IMR-90 (cell line): ENCODE results near the gene HYPK. TPM values are rescaled to one million over a fixed set of nuclear protein-coding genes. Genes with fewer than 3 reads are reported as not detected.

Experiments
- ATAC-seq: fragments of 200-7000 bp; cut with Tn5 transposase; 2 replicates; pipeline ENCODE4 v1.9.1; 2020; ENCODE audit warnings: low read depth, mild to moderate bottlenecking, moderate library complexity
- BruUV-seq: library from RNA; stranded (reverse); fragments of 400-500 nt; replicated peaks from 2 replicates; lab custom pipeline; 2021; lab: Mats Ljungman, UMichigan
- CTCF ChIA-PET: fragments of 300-600 bp; formaldehyde crosslinking; extraction: SDS; loops from one replicate; lab custom pipeline; 2021; ENCODE audit warnings: antibody characterized with exemption; lab: Yijun Ruan, JAX
- POLR2A ChIA-PET: fragments of 300-600 bp; sonication (Branson Sonifier 250); formaldehyde crosslinking; loops from one replicate; lab custom pipeline; 2022; ENCODE audit warnings: antibody characterized with exemption; ENCODE audit not compliant: unreplicated experiment; lab: Charles Lee
- DNase-seq: peaks from one replicate; pipeline ENCODE4 v3.0.0; 2013
- H2AFZ ChIP-seq: replicated peaks from 2 replicates; pipeline ENCODE3; 2013; ENCODE audit warnings: low read length, mild to moderate bottlenecking; ENCODE audit not compliant: poor library complexity
- H2AK5ac ChIP-seq: 2 replicates; pipeline ENCODE4 v1.6.1; 2013; ENCODE audit warnings: low read depth, low read length, inconsistent platforms
- H2AK9ac ChIP-seq: replicated peaks from 2 replicates; pipeline ENCODE3; 2013; ENCODE audit warnings: mild to moderate bottlenecking, low read depth, low read length, moderate library complexity; ENCODE audit not compliant: poor library complexity
- H2BK120ac ChIP-seq: 2 replicates; pipeline ENCODE4 v1.6.1; 2013; ENCODE audit warnings: low read depth, low read length, inconsistent platforms
- H2BK15ac ChIP-seq: 3 replicates; pipeline ENCODE4 v1.6.1; 2013; ENCODE audit warnings: low read depth, low read length, inconsistent platforms
- H2BK20ac ChIP-seq: 2 replicates; pipeline ENCODE4 v1.6.1; 2013; ENCODE audit warnings: low read depth, mild to moderate bottlenecking, inconsistent platforms, low read length, moderate library complexity
- H2BK5ac ChIP-seq: 2 replicates; pipeline ENCODE4 v1.6.1; 2013; ENCODE audit warnings: mild to moderate bottlenecking, low read depth, low read length, inconsistent platforms; ENCODE audit not compliant: poor library complexity, severe bottlenecking
- H3K14ac ChIP-seq: replicated peaks from 2 replicates; pipeline ENCODE4 v1.6.1; 2013; ENCODE audit warnings: low read depth, low read length, inconsistent platforms
- H3K18ac ChIP-seq: 2 replicates; pipeline ENCODE4 v1.6.1; 2013; ENCODE audit warnings: low read depth, low read length, control low read depth
- H3K23ac ChIP-seq: 2 replicates; pipeline ENCODE4 v1.6.1; 2013; ENCODE audit warnings: low read depth, low read length, inconsistent platforms
- H3K27ac ChIP-seq: 2 replicates; pipeline ENCODE4 v1.5.1; 2013; ENCODE audit warnings: mild to moderate bottlenecking, control low read depth, low read length; ENCODE audit not compliant: insufficient read depth
- H3K27me3 ChIP-seq: 2 replicates; pipeline ENCODE4 v1.6.1; 2013; ENCODE audit warnings: low read length; ENCODE audit not compliant: control insufficient read depth, insufficient read depth
- H3K36me3 ChIP-seq: 2 replicates; pipeline ENCODE4 v1.6.1; 2013; ENCODE audit warnings: low read length, mixed read lengths; ENCODE audit not compliant: control insufficient read depth, insufficient read depth
- H3K4ac ChIP-seq: 2 replicates; pipeline ENCODE4 v1.6.1; 2013; ENCODE audit warnings: low read depth, low read length, inconsistent platforms
- H3K4me1 ChIP-seq: 2 replicates; pipeline ENCODE4 v1.6.1; 2013; ENCODE audit warnings: low read length, mixed read lengths; ENCODE audit not compliant: control insufficient read depth, insufficient read depth
- H3K4me2 ChIP-seq: 2 replicates; pipeline ENCODE4 v1.6.1; 2013; ENCODE audit warnings: low read depth, mild to moderate bottlenecking, control low read depth, low read length, moderate library complexity
- H3K4me3 ChIP-seq: 2 replicates; pipeline ENCODE4 v1.5.1; 2013; ENCODE audit warnings: low read depth, mild to moderate bottlenecking, control low read depth, low read length, moderate library complexity; ENCODE audit not compliant: insufficient read depth
- H3K56ac ChIP-seq: 2 replicates; pipeline ENCODE4 v1.6.1; 2013; ENCODE audit warnings: low read length, inconsistent platforms; ENCODE audit not compliant: insufficient read depth; ENCODE audit errors: extremely low read depth
- H3K79me1 ChIP-seq, 2 experiments: 2 replicates each; pipeline ENCODE4 v1.6.1; 2013; ENCODE audit warnings: low read length in 2 of 2, inconsistent platforms in 1 of 2, low read depth in 1 of 2
- H3K9ac ChIP-seq: 2 replicates; pipeline ENCODE4 v1.6.1; 2013; ENCODE audit warnings: low read depth, low read length, control low read depth
- H3K9me1 ChIP-seq: 2 replicates; pipeline ENCODE4 v1.6.1; 2013; ENCODE audit warnings: low read length, inconsistent platforms; ENCODE audit not compliant: insufficient read depth
- H3K9me3 ChIP-seq: 2 replicates; pipeline ENCODE4 v1.6.1; 2013; ENCODE audit warnings: low read length; ENCODE audit not compliant: control insufficient read depth, insufficient read depth
- H4K20me1 ChIP-seq: 2 replicates; pipeline ENCODE4 v1.6.1; 2013; ENCODE audit warnings: low read length, inconsistent platforms; ENCODE audit not compliant: insufficient read depth
- H4K5ac ChIP-seq: 2 replicates; pipeline ENCODE4 v1.6.1; 2013; ENCODE audit warnings: mild to moderate bottlenecking, low read depth, low read length, control low read depth
- H4K8ac ChIP-seq, 2 experiments: 2 replicates each; pipeline ENCODE4 v1.6.1; 2013; ENCODE audit warnings: low read depth in 2 of 2, low read length in 2 of 2, control low read depth in 1 of 2, inconsistent platforms in 1 of 2
- H4K91ac ChIP-seq: 2 replicates; pipeline ENCODE4 v1.6.1; 2013; ENCODE audit warnings: low read depth, low read length, inconsistent platforms; ENCODE audit not compliant: insufficient read depth
- BHLHE40 ChIP-seq: fragments of 150-350 bp; IDR thresholded peaks from 2 replicates; pipeline ENCODE4 v1.6.1; 2016; ENCODE audit warnings: mild to moderate bottlenecking, low read depth, low read length
- CEBPB ChIP-seq: IDR thresholded peaks from 2 replicates; pipeline ENCODE4 v1.6.1; 2012; ENCODE audit warnings: low read depth, low read length, improper control_type of control experiment
- CHD1 ChIP-seq: IDR thresholded peaks from 2 replicates; pipeline ENCODE4 v1.6.1; 2012; ENCODE audit warnings: low read depth, low read length, improper control_type of control experiment
- CTCF ChIP-seq: conservative IDR thresholded peaks from 2 replicates; pipeline ENCODE4 v1.5.1; 2012; ENCODE audit warnings: mild to moderate bottlenecking, low read depth, low read length, improper control_type of control experiment
- ELK1 ChIP-seq: fragments of 150-350 bp; IDR thresholded peaks from 2 replicates; pipeline ENCODE4 v1.6.1; 2016; ENCODE audit warnings: low read depth, mild to moderate bottlenecking, low read length, moderate library complexity, borderline replicate concordance
- FOS ChIP-seq: fragments of 150-350 bp; IDR thresholded peaks from 2 replicates; pipeline ENCODE4 v1.6.1; 2016; ENCODE audit warnings: low read depth, low read length
- NFE2L2 ChIP-seq: fragments of 150-350 bp; IDR thresholded peaks from 2 replicates; pipeline ENCODE4 v1.6.1; 2016; ENCODE audit warnings: low read depth, mild to moderate bottlenecking, low read length
- POLR2A ChIP-seq: IDR thresholded peaks from 2 replicates; pipeline ENCODE4 v1.6.1; 2012; ENCODE audit warnings: mild to moderate bottlenecking, low read depth, low read length
- RAD21 ChIP-seq: IDR thresholded peaks from 2 replicates; pipeline ENCODE4 v1.6.1; 2012; ENCODE audit warnings: low read length, improper control_type of control experiment
- RCOR1 ChIP-seq: IDR thresholded peaks from 2 replicates; pipeline ENCODE4 v1.6.1; 2012; ENCODE audit warnings: mild to moderate bottlenecking, low read length, improper control_type of control experiment; ENCODE audit not compliant: insufficient replicate concordance
- RFX5 ChIP-seq: IDR thresholded peaks from 2 replicates; pipeline ENCODE4 v1.8.0; 2012; ENCODE audit warnings: low read depth, mild to moderate bottlenecking, low read length, moderate library complexity
- SMC3 ChIP-seq: fragments of 150-350 bp; IDR thresholded peaks from 2 replicates; pipeline ENCODE4 v1.6.1; 2016; ENCODE audit warnings: low read depth, mild to moderate bottlenecking, antibody characterized with exemption, low read length, moderate library complexity
- USF2 ChIP-seq: fragments of 150-350 bp; IDR thresholded peaks from 2 replicates; pipeline ENCODE4 v1.6.1; 2017; ENCODE audit warnings: mild to moderate bottlenecking, antibody characterized with exemption, low read length, low read depth
- WGBS, 2 experiments: methylation state at CpG; one replicate each; pipeline versions ENCODE4 v1.1.5 to v1.1.7; 2013; ENCODE audit warnings: missing lambda C conversion rate in 2 of 2; ENCODE audit not compliant: insufficient read length in 1 of 2; ENCODE audit errors: extremely low coverage in 2 of 2; 5-methylcytosine and 5-hydroxymethylcytosine counted together
- dilution Hi-C: fragments of 300-500 bp; cut with HindIII; formaldehyde crosslinking; loops from one replicate; pipeline ENCODE4 v1.14.3; 2018; ENCODE audit warnings: low sequenced_read_pairs; ENCODE audit not compliant: unreplicated experiment
- in situ Hi-C: fragments of 300-500 bp; cut with MboI; formaldehyde crosslinking; loops from 3 replicates; pipeline ENCODE4 v1.14.3; 2019; ENCODE audit warnings: low sequenced_read_pairs, inconsistent platforms, mixed read lengths
- intact Hi-C: fragments of 100-400 bp; cut with micrococcal nuclease; formaldehyde crosslinking; loops from 2 replicates; pipeline ENCODE4 v1.10.0; 2022
- polyA plus RNA-seq, 3 experiments: library from polyadenylated mRNA; depleted of rRNA; stranded (reverse); fragments of >200 nt; gene quantifications; 2 replicates each; pipeline ENCODE4 v1.2.3, GENCODE V29; 2012; ENCODE audit warnings: low replicate concordance in 1 of 3
- total RNA-seq: library from RNA; depleted of rRNA; stranded (reverse); fragments of >200 nt; gene quantifications from 2 replicates; pipeline ENCODE4 v1.2.3, GENCODE V29; 2012

The HYPK gene
- total and polyA plus RNA-seq, 2 of the 4 experiments (the other 2 are of a cell fraction) = 1.4 to 9.1 TPM

- peaks cover 2% of the 10 kb centered on the region; the same call in 1 of the 2 replicates for H3K4me1 ChIP-seq
- H2BK120ac ChIP-seq = no peak overlapping the region
- peak overlapping the region; percentile 71 to 73 for H4K8ac ChIP-seq
- H4K5ac ChIP-seq = no peak overlapping the region; the same call in 1 of the 2 replicates
- no peak overlapping the region for H2AFZ ChIP-seq
- H3K4me2 ChIP-seq = no peak overlapping the region
- H3K9me3 ChIP-seq = no peaks in the 10 kb centered on the region
- peak overlapping the region; percentile 32 for H2AK9ac ChIP-seq
- no peak overlapping the region for H4K91ac ChIP-seq
- peak overlapping the region; percentile 63; the same call in 1 of the 2 replicates for H2AK5ac ChIP-seq
- H3K79me1 ChIP-seq = peaks cover 10 to 44% of the 10 kb centered on the region in 2 experiments; a peak in 3 of 4 replicates
- H3K27ac ChIP-seq = no peak overlapping the region
- intact Hi-C loops = no loop called here
- no peaks in the 10 kb centered on the region for H3K36me3 ChIP-seq
- 0 out of 3 replicates have a peak overlapping the region, but pooled peaks have one; percentile 17 for H2BK15ac ChIP-seq
- no peak overlapping the region for H3K18ac ChIP-seq
- H4K20me1 ChIP-seq = peaks cover 7% of the 10 kb centered on the region; the same call in 1 of the 2 replicates
- DNase-seq (no peak), ATAC-seq (no peak)
- no peak overlapping the region for H2BK5ac ChIP-seq
- in situ Hi-C loops = no loop called here
- H3K9ac ChIP-seq = no peak overlapping the region
- POLR2A ChIA-PET = no interaction called here
- H3K56ac ChIP-seq = no peak overlapping the region
- CTCF ChIA-PET = no interaction called here
- H3K27me3 ChIP-seq = no peaks in the 10 kb centered on the region
- no peak overlapping the region for H3K4me3 ChIP-seq
- 100% methylated on average over 3 of the region's 11 CpGs; no CpG with 5 or more reads in 1 of the 2 experiments for WGBS, 2 experiments
- no peak overlapping the region for H2BK20ac ChIP-seq
- TF ChIP-seq USF2 (no peak), NFE2L2 (no peak), RFX5 (no peak), ELK1 (no peak), SMC3 (no peak), CHD1 (no peak), FOS (no peak), POLR2A (no peak), CTCF (no peak), BHLHE40 (no peak), RAD21 (no peak), RCOR1 (no peak), CEBPB (no peak)
- BruUV-seq = no TSS peak
- H3K9me1 ChIP-seq = peaks cover 8% of the 10 kb centered on the region; the same call in 1 of the 2 replicates
- H3K23ac ChIP-seq = no peak overlapping the region
- dilution Hi-C loops = no loop called here
- H3K4ac ChIP-seq = 0 out of 2 replicates have a peak overlapping the region, but pooled peaks have one; percentile 18
- H3K14ac ChIP-seq = no peak overlapping the region
These were observed 25.7 kb downstream of the HYPK start for GRCh38 chr15:43826029-43826507.
